NCI-H2227 (cell line): Measurements from ENCODE around the gene ARPP19.
"Not testable (repeated sequence)": the region's sequence is repeated elsewhere in the genome, so short reads cannot be mapped to it uniquely, and the experiment has no call there.

Source experiments
- DNase-seq: peaks from one replicate; lab custom pipeline; 2025; ENCODE audit not compliant: unreplicated experiment; lab: John Stamatoyannopoulos, UW

Gene ARPP19, protein sequence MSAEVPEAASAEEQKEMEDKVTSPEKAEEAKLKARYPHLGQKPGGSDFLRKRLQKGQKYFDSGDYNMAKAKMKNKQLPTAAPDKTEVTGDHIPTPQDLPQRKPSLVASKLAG

GRCh38 chr15:52568601-52569585, at the start of gene ARPP19:
ARPP19 (minus strand) TSS chr15:52569030; CDS start chr15:52568892, 138 bp downstream.
- DNase-seq: peak; percentile 92

GRCh38 chr15:52617026-52617425, 48.2 kb upstream of the ARPP19 start:
- DNase-seq: no peak

- DNase-seq: no peak
Observed at GRCh38 chr15:52615302-52615701, 46.5 kb upstream of the ARPP19 start.

GRCh38 chr15:52609593-52609992, 40.8 kb upstream of the ARPP19 start:
- no peak for DNase-seq

- DNase-seq: no peak
Observed at GRCh38 chr15:52584414-52584813, 15.6 kb upstream of the ARPP19 start.

DNA sequence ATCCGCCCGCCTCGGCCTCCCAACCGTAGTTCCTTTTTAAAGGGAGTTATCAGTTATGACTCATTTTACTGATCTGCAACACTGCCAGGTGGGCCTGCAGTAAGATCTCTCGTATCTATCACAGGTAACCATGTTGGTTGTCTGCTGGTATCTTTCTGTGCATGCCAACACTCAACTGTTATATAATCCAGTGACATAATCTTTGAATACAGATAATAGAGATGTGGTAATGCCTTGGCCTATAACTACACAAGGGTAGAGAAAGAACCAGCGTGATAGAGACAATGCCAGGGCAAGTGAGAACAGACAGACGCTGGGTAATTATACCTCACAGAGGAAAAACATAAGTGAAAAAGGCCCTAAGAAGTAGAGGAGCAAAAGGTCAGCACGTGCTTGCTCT, 11.0 kb upstream of the ARPP19 start:
- DNase-seq: peak; percentile 13

GRCh38 chr15:52576692-52577091, 7.9 kb upstream of the ARPP19 start:
- no peak for DNase-seq

DNA sequence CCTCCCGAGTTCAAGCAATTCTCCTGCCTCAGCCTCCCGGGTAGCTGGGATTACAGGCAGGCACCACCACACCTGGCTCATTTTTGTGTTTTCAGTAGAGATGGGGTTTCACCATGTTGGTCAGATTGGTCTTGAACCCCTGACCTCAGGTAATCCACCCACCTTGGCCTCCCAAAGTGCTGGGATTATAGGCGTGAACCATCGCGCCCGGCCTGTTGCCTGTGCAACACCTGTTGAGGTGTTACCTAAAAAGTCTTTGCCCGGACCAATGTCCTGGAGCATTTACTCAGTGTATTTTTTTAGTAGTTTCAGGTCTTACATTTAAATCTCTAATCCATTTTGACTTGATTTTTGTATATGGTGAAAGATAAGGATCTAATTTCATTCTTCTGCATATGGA, 6.7 kb upstream of the ARPP19 start:
- DNase-seq: not testable (repeated sequence)

DNA sequence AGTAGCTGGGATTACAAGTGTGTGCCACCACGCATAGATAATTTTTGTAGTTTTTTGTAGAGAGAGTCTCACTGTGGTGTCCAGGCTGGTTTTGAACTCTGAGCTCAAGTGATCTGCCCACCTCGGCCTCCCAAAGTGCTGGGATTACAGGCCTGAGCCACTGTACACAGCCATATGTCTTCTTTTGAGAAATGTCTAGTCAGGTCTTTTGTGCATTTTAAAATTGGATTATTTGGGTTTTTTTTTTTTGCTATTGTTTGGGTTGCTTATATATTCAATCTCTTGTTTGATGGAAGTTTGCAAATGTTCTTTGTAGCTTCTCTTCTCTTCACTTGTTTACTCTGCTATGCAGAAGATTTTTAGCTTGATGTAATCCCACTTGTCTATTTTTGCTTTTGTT, 6.2 kb upstream of the ARPP19 start:
- no peak for DNase-seq

DNA sequence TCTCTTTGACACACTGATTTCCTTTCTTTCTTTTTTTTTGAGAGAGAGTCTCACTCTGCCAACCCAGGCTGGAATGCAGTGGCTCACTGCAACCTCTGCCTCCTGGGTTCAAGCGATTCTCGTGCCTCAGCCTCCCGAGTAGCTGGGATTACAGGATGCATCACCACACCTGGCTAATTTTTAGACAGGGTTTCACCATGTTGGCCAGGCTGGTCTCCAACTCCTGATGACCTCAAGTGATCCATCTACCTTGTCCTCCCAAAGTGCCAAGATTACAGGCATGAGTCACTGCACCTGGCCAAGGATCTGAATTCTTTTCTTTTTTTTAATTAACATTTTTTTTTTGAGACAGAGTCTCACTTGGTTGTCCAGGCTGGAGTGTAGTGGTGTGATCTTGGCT, 5.8 kb upstream of the ARPP19 start:
- not testable (repeated sequence) for DNase-seq

DNA sequence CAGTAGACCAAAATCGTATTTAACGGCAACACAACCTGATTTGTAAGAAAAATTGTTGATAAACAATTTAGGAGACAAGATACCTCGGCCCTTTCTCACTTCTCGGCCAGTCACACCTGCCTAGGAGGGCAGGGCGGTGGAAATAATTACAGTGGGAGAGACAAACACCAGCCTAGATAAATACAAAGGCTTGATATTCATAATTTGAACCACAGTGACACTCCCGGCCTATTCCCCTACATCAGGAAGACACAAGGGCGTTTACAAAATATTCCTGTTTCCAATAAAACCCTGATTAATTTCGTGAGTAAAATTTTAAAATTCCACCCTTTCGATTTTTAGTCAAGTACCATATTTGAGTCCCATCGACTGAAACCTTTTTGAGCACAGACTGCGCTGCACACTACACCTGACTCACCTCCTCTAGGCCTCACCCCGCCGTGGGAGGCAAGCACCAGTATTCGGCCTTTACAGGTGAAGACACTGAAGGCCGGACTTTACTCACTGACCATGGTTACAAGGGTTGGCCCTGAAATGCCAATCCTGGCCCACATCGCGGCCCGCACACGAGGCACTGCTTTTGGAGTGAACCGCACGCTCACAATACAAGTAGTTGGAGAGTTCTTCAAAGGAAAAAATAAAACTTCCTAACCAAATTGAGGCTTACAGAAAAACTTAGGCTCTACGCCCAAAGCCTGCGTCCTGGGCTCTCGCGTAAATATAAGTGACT, 794 bp downstream of the ARPP19 start:
- DNase-seq: peak; percentile 37

GRCh38 chr15:52566889-52567288, 1.9 kb downstream of the ARPP19 start:
- no peak for DNase-seq

GRCh38 chr15:52565417-52566358, 3.1 kb downstream of the ARPP19 start:
- not testable (repeated sequence) for DNase-seq

DNA sequence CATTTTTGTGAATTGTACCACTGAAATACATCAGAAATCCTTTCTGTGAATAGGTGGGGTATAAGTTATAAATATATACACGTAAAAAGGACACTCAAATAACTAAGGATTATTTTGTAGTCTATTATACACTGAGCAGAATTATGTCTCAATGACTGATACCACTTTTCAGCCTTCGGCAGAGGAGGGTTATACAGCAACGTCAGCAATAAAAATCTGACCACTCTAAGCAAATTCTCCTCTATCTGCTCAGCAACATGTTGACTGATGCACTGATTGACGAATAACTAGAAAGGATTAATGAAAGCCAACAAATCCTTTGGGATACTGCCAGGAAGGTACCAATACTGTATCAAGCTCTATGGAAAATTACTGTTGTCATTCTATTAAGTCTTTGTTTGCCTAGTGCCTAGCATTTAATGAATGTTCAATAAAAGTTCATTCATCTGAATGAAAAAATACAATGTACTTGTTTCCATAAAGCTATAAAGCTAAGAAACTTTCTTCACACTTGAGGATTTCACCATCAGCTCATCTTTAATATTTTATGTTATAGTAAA, 5.2 kb downstream of the ARPP19 start:
- no peak for DNase-seq

DNA sequence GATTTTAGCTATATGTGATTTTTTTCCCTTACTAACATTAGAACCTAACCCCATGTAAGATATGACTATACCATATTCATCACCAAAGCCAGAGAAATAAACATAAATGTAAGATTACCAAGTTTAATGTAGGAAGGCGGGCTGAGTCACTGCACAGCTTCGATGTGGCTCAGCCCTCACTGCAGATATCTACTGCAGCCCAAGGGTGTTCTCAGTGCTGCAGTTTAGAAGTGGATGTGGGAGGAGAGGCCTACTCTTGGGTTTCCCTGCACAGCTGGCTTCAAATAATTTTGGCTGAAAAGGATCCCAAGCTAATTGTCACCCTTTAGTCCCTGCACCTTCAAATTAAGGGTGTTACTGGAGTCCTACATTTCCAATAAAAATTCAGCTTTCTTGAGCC, 9.3 kb downstream of the ARPP19 start:
- no peak for DNase-seq

- DNase-seq: no peak
Observed at GRCh38 chr15:52559022-52559421, 9.8 kb downstream of the ARPP19 start.

GRCh38 chr15:52558196-52558595, 10.6 kb downstream of the ARPP19 start:
- no peak for DNase-seq

- DNase-seq: no peak
Observed at GRCh38 chr15:52557274-52557641, 11.6 kb downstream of the ARPP19 start.

- no peak for DNase-seq
Observed at GRCh38 chr15:52556524-52557273, 12.1 kb downstream of the ARPP19 start.

DNA sequence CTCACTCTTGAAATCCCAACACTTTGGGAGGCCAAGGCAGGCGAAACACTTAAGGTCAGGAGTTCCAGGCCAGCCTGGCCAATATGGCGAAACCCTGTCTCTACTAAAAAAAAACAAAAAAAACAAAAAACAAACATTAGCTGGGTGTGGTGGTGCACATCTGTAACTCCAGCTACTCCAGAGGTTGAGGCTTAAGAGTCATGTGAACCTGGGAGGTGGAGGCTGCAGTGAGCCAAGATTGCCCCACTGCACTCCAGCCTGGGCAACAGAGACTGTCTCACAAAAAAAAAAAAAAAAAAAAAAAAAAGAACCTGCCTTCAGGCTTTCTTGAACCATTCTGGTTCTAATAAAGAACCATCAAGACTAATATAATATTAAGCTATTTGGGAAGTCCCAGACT, 16.5 kb downstream of the ARPP19 start:
- DNase-seq: no peak
